ENCODE measurements around the gene DRC1. TPM values are rescaled to one million over a fixed set of nuclear protein-coding genes. Genes with fewer than 3 reads are reported as not detected.

Gene DRC1
- total RNA-seq, 1 donor from 2014 or later, result not detected

Other genes with a start within 250 kb of the DRC1 start
- gene GAREM2, start 228.8 kb upstream of the DRC1 start, total RNA-seq, result 6.1 and 7.4 TPM in 2 replicates
- 96.8 and 99.9 TPM in 2 replicates for gene HADHA, start 157.3 kb upstream of the DRC1 start, total RNA-seq
- gene HADHB, start 157.0 kb upstream of the DRC1 start, total RNA-seq, result 78.8 and 78.9 TPM in 2 replicates
- gene SELENOI, start 55.8 kb upstream of the DRC1 start, total RNA-seq, result 66.6 and 68.2 TPM in 2 replicates
- 2.3 and 2.9 TPM in 2 replicates for gene ADGRF3, start 55.1 kb upstream of the DRC1 start, total RNA-seq
- gene OTOF, start 76.2 kb downstream of the DRC1 start, total RNA-seq, result 5.9 and 6.9 TPM in 2 replicates
- not detected in 2 replicates for gene CIB4, start 239.4 kb downstream of the DRC1 start, total RNA-seq